Stromal cell of bone marrow (primary cell): ENCODE results near the gene KDM1B.

Experiments used
- DNase-seq: peaks from one replicate; pipeline ENCODE4 v3.0.0-alpha.2; 2012; ENCODE audit warnings: low read depth

The KDM1B gene, protein sequence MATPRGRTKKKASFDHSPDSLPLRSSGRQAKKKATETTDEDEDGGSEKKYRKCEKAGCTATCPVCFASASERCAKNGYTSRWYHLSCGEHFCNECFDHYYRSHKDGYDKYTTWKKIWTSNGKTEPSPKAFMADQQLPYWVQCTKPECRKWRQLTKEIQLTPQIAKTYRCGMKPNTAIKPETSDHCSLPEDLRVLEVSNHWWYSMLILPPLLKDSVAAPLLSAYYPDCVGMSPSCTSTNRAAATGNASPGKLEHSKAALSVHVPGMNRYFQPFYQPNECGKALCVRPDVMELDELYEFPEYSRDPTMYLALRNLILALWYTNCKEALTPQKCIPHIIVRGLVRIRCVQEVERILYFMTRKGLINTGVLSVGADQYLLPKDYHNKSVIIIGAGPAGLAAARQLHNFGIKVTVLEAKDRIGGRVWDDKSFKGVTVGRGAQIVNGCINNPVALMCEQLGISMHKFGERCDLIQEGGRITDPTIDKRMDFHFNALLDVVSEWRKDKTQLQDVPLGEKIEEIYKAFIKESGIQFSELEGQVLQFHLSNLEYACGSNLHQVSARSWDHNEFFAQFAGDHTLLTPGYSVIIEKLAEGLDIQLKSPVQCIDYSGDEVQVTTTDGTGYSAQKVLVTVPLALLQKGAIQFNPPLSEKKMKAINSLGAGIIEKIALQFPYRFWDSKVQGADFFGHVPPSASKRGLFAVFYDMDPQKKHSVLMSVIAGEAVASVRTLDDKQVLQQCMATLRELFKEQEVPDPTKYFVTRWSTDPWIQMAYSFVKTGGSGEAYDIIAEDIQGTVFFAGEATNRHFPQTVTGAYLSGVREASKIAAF

DNA sequence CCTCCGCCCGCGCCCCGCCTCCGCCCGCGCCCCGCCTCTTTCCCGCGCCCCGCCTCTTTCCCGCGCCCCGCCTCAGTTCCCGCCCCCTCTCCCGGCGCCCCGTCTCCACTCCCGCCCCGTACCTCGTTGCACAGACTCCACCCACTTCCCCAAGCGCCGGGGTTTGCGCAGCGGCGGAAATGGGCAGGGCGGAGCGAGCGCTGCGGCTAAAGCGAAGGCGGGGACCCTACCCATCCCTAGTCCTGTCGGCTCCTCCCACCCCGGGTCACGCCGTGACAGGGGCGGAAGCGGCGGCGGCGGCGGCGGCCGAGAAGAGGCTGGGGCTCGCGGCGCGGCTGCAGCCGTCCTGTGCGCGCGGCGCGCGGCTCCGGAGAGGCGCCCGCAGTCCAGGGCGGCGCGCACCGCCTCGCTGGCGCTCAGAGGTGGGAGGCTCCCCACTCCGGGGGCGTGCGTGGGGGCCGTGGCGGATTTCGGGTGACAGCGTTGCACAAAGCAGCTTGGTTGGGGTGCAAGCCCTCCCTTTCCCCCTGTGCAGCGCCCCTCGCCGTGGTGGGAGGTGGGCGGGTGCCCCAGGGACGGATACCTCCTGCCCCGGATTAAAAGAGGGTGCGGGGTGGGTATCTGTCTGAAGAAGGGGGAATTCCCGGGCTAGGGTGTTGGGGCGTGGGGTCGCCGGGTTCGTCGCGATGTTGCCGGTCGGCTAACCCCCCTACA lies at the start of gene KDM1B:
TSS of gene KDM1B (plus strand) at position 273 of the 714 bp plus-strand sequence. CDS start 4,474 bp downstream, outside the sequence.
- DNase-seq: peak; percentile 96

DNA sequence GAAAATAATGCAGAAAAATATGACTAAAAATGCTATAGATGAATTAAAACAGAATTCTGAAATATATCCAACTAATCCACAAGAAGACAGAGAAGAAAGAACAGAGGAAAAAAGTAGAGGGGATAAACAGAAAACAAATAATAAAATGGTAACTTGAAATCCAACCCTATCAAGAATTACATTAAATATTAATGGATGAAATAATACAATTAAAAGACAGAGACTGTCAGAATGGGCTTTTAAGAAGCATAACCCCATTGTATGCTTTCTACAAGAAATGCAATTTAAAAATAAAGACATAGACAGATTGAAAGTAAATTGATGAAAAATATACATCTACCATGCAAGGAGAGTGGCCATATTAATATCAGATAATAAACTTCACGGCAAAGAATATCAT lies 48.2 kb upstream of the KDM1B start:
- DNase-seq: no peak

DNA sequence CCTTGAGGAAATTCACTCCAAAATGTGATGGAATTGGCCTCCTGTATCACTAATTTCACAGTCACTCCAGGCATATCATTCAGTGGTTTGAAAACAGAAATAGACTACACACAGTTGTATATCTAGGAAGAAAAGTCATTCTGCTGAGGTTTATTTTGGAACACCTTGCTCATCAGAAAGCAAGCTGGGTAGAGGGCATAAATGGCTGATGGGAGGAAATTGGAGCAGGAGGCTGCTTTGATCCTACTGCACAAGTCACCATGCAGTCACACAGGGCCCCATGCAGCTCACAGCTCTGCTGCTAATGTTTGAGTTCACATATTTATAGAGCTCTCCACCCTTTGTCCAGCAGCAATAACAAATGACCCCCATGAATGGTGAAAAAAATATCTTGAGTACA lies 45.1 kb upstream of the KDM1B start:
- DNase-seq: no peak

DNA sequence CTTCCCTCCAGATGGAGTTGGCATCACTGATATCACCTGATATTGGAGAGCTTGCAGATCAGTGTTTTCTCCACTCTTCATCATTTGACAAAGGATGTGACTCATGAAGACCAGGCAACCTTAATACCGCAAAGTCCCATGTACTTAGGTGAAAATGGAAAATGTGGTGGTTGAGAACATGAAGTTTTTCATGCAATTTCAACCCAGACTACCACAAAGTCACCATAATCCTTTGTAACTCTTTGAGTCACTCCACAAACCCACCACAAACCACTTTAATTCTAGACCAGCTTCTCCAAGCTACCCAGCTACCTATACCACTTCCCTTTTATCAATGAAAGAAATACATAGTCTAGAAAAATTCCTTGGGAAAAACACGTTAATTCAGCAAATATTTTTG lies 39.9 kb upstream of the KDM1B start:
- DNase-seq: no peak

DNA sequence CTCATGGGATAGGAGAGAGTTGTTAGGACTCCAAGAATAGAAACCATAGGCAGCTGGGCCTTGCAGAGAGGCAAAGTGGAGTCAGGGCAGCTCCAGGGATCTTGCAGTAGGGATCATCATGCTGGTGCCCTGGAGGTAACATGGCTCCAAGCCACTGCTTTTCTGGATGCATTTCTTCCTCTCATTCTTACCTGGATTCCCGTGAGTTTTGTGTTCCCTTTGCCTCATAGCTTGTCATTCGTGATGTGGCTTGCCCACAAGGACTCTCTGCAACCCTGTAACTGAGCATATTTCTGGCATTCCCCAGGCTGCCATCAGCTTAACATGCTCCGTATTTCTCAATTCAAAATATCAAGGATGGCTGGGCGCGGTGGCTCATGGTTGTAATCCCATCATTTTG lies 38.1 kb upstream of the KDM1B start:
- no peak for DNase-seq

DNA sequence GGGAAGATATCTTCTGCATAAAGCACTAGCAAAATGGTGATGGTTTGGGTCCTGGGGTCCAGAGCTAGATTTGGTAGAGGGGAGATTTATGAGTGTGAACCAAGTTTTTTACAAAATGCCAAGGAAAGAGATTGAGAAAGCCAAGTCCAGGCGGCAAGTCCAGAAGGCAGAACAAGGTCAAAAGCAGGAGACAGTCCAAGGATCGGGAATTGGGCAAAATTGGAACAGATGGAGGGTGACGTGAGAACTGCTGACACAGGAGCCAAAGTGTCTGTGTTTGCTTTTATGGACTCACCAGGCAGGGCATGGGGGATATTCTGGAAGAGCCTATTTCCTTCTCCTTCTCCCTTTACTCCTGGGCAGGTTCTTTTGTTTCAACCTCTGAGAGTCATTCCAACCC lies 36.9 kb upstream of the KDM1B start:
- no peak for DNase-seq

DNA sequence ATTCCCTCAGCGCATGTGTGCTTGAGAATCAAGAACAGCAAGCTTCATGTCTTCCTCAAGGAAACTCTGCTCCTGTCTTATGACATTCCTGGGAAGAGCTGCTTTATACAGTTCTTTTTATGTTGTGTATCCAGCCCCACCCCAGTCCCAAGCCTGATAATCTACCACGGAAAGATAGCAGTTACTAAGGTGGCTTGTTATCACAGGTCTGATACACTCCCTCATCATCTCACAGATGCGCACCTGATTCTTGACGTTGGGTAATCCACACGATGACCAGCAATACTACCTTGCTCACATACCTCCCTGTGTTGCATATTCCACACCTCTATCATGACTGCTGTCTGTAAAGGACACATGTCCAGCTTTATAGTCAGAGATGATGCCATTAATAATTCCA lies 36.0 kb upstream of the KDM1B start:
- DNase-seq: no peak

DNA sequence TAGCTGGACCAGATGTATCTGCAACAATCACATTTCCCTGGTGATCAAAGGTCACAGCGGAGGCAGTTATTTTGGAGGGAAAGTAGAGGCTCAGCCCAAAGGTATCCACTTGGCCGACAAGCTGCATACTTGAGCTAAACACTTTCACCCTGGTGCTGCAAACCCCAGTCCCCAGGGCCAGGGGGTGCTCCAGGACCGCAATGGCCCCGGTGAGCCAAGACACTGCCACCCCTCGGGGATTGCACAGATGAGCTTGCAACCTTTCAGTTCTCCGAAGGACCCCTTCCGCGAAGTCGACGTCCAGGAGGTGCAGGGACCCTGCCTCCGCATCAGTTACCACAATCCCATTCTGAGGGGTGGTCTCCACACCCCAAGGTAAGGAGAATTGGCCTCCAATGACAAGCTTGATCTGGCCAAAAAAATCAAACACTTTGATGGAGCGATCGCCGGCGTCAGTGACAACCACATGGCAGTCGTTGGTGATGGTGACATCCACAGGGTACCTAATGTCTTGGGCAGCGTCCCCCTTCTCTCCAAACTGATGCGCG lies 33.6 kb upstream of the KDM1B start:
- DNase-seq: no peak

DNA sequence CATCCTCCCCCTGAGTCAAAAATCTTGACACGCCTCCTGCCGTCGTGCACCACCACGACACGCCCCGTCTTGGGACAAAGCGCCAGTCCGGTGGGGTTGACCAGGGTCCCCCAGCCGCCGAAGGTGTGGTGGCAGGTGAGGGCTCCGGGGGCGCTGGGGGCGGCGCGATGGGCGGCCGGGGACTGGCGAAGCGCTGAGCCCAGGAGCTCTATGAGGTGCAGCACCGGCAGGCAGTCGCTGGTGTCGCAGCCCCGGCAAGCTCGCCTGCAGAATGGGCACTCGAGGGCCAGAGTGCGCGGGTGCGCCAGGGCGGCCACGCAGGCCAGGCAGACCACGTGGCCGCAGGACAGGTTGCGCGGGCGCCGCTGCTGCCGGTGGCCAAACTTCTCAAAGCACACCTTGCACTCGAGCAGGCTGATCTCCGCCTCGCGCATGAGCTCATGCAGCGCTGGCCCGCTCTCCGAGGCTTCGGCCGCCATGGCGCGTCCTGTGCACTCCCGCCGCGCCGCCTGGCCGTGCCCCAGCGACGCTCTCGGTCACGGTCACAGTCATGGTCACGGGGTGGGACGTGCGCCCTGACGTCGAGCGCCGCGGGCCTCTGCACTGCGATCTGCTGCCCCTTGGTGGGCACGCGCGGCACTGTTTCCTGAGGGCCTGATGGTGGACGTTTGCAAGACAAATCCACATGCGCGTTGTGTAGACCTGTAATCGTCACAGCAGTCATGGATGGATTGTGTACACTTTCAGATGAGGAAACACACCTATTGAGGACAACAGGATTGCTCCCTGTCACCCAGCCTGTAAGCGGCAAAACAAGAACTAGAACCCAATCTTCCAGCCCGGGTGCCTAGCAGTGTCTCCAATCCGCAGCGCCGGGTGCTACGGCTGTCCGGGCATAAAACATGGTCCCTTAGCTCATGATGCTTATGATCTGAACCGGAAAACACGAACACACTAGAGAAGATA lies 32.8 kb upstream of the KDM1B start, which contains the start of gene NHLRC1:
TSS of gene NHLRC1 (minus strand) at position 550 of the 966 bp plus-strand sequence. CDS start at position 479, 71 bp downstream.
- DNase-seq: peak; percentile 74

DNA sequence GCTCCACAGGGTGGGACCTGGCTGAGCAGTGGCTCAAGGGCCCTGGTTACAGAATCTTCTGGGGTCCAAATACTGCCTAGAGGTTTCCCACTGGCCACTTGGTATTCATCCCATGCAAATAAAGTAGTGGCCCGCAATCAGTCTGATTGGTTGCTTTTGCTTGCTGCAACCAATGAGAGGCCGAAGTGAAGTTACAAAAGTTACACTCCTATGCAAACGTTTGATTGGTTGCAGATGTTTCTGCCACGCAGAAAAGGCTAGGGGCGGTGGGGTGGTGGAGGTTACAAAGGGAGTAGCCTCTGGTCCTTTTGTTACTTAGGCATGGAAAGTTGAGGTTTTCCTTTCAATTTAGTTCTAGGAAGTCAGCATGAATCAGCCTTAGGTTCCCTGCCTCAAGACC lies 29.1 kb upstream of the KDM1B start:
- DNase-seq: no peak

DNA sequence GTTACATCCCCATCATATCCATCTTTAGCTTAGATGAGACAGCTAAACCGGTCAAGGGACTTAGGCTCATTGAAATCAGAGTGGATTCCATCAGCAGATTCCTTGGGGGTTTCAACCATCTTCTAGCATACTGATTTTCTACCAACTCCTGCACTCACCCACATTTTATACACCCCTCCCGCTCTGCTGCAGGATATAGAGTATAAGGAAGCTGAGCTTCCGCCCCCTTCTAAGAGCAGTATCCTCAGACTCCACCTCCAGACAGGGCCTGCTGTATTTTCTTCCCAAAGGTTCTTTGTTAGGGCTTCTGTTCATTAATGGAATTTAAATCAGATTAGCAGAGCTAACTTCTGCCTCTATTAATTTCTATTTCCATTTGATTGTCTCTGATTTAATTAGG lies 22.9 kb upstream of the KDM1B start:
- no peak for DNase-seq

DNA sequence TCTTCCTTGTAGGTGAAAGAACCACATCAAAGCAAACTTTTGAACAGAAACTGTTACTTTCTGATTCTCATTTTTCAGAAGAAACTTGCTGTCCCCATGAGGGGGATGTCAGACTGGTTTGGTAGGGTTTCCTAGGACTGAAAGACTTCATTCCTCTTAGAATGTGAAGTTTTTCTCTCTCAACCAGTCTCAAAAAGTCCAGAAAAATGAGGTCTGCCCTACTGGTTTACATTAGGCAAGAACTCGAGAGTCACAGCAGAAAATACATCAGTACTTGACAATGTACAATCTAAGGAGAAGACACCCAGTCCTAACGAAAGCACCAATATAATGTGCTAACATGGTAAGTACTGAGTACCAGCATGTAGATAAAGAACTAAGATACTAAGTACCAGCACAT lies 20.1 kb upstream of the KDM1B start:
- no peak for DNase-seq

DNA sequence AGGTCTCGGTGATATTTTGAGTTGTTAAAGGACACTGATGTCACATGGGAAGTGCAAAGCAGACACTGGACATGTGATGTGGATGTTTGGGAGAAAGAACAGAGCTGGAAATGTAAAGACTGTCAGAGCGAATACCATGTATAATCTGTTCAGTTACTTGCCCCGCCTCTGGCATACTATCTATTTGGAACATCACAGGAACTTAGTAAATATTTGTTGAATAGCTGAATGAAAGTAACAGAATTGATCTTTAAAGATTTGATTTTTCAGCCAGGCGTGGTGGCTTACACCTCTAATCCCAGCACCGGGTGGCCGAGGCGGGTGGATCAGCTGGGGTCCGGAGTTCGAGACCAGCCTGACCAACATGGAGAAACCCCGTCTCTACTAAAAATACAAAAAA lies 19.0 kb upstream of the KDM1B start:
- DNase-seq: no peak

DNA sequence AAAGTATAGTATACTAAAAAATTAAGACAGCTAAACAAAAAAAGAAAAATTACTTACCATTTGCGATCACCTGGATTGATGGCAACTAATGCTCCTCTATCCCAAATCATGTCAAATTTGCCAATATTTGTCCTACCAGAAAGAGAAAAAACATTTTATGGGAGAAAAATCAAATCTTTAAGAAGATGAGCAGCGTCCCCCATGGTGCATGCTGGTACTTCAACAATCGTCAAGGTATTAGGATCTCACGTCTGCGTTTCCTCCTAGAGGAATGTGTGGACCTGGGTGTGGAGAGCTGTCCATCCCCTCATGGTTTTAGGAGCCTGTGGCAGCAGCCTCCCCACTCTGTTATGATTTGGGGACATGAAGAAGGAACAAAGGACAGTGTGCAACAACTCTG lies 16.3 kb upstream of the KDM1B start:
- DNase-seq: no peak

DNA sequence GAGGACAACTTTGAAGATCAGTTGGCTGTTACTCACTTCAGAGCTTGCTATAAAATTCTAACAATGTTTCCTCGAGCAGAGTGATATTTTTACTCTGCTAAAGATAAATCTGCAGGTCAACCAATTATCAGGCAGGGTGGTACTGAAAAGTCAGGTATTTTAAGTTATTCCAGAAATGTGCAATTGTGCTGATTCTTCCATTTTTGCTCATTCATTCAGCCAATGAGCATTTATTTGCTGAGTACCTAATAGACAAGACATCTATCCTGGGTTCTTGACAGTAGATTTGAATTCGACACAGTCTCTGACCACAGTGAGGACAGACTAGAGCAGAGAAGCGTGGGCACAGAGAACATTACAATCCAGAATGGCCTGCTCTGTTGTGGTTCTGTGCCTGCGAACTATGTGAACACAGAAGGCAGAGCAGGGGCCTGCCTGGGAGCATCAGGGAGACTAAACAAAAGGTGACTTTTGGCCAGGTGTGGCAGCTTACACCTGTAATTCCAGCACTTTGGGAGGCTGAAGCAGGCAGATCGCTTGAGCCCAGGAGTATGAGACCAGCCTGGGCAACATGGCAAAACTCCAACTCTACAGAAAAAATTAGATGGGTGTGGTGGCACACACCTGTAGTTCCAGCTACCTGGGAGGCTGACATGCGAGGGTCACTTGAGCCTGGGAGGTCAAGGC lies 15.1 kb upstream of the KDM1B start:
- DNase-seq: no peak

DNA sequence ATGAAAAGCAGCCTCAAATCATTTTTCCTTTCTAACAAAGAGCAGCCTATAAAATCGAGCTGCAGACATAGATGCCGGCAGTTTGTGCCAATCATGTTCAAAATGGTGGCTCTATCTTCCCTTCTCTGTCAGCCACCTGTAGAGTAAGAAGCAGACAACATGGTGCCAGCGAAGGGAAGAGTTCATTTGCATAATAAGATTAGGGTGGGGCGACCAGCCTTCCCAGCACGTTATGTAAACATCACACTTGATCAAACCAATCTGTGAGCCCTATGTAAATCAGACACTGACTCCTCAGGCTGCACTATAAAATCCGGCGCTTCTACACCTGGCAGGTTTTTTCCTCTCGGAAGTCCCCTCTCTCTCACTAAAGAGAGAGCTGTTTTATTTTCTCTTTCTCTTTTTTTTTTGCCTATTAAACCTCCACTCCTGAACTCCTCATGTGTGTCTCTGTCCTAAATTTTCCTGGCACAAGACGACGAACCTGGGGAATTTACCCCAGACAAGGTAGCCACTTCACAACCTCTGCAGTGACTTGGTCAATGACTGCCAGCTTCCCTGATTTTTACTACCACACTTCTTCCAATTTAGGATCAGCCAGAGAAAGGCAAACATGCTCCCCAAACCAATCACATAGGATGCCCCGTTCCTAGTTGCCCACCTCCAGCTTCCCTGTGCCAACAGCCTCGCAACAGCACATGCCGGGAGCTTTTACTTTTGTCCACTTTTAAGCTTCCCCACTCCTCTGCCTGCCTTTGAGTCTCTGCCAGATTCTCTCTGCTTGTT lies 13.2 kb upstream of the KDM1B start:
- DNase-seq: no peak

DNA sequence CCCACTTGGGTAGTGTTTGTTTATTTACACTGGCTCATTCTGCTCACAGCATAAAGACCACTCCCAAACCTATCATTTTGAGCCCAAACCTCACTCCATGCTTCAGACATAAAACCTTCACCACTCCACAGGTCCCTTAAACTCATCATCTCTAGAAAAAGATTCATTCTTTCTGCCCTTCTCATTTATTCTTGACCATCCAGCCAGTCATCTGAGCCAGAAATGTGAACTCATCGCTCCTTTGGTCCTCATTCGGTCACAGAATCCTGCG lies 12.7 kb upstream of the KDM1B start:
- no peak for DNase-seq

DNA sequence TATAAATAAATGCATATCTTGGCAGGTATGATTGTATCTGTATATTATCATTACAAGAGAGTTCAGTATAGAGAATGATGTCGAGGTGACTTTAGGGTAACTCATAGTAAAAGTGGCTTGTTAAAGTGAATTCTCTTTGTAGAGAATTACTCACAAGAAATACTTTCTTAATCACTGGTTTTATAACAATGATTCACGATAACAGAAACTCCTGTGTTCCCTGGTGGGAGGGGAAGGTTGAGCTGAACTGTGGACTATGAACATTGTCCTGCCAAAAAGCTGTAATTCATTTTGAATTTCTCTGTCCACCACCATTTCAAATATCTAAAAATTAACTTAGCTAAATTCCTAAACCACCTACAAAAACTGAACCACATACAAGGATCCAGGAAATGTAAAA lies 8.1 kb upstream of the KDM1B start:
- DNase-seq: peak; percentile 57

DNA sequence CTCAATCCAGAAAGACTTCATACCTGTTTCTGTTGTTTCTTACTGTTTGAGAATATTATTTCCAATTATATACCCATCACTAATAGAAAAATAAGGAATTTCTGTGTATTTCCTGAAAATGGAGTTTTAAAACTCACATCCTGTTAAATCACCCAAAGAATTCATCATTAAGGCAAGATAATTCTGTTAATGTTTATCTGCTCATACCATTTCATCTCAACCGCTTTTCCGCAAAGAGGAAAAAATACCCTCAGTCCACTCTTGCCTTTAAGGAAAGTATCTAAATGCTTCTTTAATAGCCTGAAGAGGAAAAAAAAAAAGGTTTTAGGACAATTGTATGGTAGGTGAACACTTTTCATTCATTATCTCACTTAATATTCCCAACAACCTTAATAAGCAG lies 7.6 kb upstream of the KDM1B start:
- DNase-seq: no peak
